GM23338 (cell line): Measurements from ENCODE around the gene JAKMIP1. TPM values are rescaled to one million over a fixed set of nuclear protein-coding genes. Genes with fewer than 3 reads are reported as not detected.
A peak's percentile ranks its signal among the peaks of the same experiment; 100 is the strongest.

ENCODE experiments used
- ATAC-seq: fragments of 200-7000 bp; cut with Tn5 transposase; 3 replicates; pipeline ENCODE4 v1.9.1; 2020
- DNase-seq: peaks from one replicate; pipeline ENCODE4 v3.0.0-alpha.2; 2015; ENCODE audit warnings: low spot score
- H2AFZ ChIP-seq: fragments of 200-600 bp; sonication (generic); 2 replicates; pipeline ENCODE4 v1.8.0; 2016; ENCODE audit warnings: antibody characterized with exemption, mild to moderate bottlenecking, moderate library complexity
- H3F3A ChIP-seq: fragments of 200-600 bp; sonication (generic); replicated peaks from 2 replicates; pipeline ENCODE4 v1.8.0; 2017; ENCODE audit warnings: antibody characterized with exemption, mixed run types, low read depth
- H3K27ac ChIP-seq: fragments of 200-600 bp; sonication (generic); 2 replicates; pipeline ENCODE4 v1.6.1; 2016; ENCODE audit warnings: low read depth
- H3K27me3 ChIP-seq: fragments of 200-600 bp; sonication (generic); 2 replicates; pipeline ENCODE4 v1.8.0; 2016; ENCODE audit warnings: mild to moderate bottlenecking, mixed run types, moderate library complexity; ENCODE audit not compliant: insufficient read depth
- H3K36me3 ChIP-seq: fragments of 200-600 bp; sonication (generic); 2 replicates; pipeline ENCODE4 v1.8.0; 2016; ENCODE audit warnings: mild to moderate bottlenecking; ENCODE audit not compliant: insufficient read depth
- H3K4me1 ChIP-seq: fragments of 200-600 bp; sonication (generic); 2 replicates; pipeline ENCODE4 v1.8.0; 2016; ENCODE audit warnings: mild to moderate bottlenecking, moderate library complexity; ENCODE audit not compliant: insufficient read depth
- H3K4me2 ChIP-seq: fragments of 200-600 bp; sonication (generic); 2 replicates; pipeline ENCODE4 v1.7.1; 2017; ENCODE audit warnings: mixed run types
- H3K4me3 ChIP-seq: fragments of 200-600 bp; sonication (generic); 2 replicates; pipeline ENCODE4 v1.6.1; 2016; ENCODE audit warnings: mixed run types
- H3K79me2 ChIP-seq: fragments of 200-600 bp; sonication (generic); replicated peaks from 2 replicates; pipeline ENCODE4 v1.8.0; 2017; ENCODE audit warnings: mild to moderate bottlenecking; ENCODE audit not compliant: insufficient read depth
- H3K9me2 ChIP-seq: fragments of 200-600 bp; sonication (generic); 2 replicates; pipeline ENCODE4 v1.8.0; 2017; ENCODE audit not compliant: insufficient read depth
- H4K20me1 ChIP-seq: fragments of 200-600 bp; sonication (generic); replicated peaks from 2 replicates; pipeline ENCODE4 v1.8.0; 2017; ENCODE audit warnings: mild to moderate bottlenecking; ENCODE audit not compliant: insufficient read depth
- H3K27ac Mint-ChIP-seq: 2 replicates; pipeline ENCODE4 v1.8.0; 2020; ENCODE audit warnings: inconsistent platforms, mild to moderate bottlenecking, moderate library complexity, mixed read lengths
- H3K27me3 Mint-ChIP-seq: 3 replicates; pipeline ENCODE4 v1.8.0; 2022; ENCODE audit warnings: low read depth, mild to moderate bottlenecking, moderate library complexity, mixed read lengths, inconsistent platforms; ENCODE audit not compliant: insufficient read depth, poor library complexity
- H3K36me3 Mint-ChIP-seq: 3 replicates; pipeline ENCODE4 v1.8.0; 2021; ENCODE audit warnings: low read depth, mild to moderate bottlenecking, inconsistent platforms, moderate library complexity, mixed read lengths
- H3K4me1 Mint-ChIP-seq: 3 replicates; pipeline ENCODE4 v1.8.0; 2020; ENCODE audit warnings: mild to moderate bottlenecking, inconsistent platforms, mixed read lengths
- H3K4me3 Mint-ChIP-seq: 3 replicates; pipeline ENCODE4 v1.8.0; 2021; ENCODE audit warnings: moderate library complexity, mild to moderate bottlenecking, inconsistent platforms, mixed read lengths
- H3K9me3 Mint-ChIP-seq: 3 replicates; pipeline ENCODE4 v1.8.0; 2020; ENCODE audit warnings: moderate library complexity, mild to moderate bottlenecking, inconsistent platforms, mixed read lengths
- CREB1 ChIP-seq: fragments of 250-450 bp; sonication (Bioruptor Pico); IDR thresholded peaks from 2 replicates; pipeline ENCODE4 v1.5.0; 2020; ENCODE audit warnings: low read depth, mild to moderate bottlenecking, moderate library complexity
- CTCF ChIP-seq, 2 experiments: fragments of 200-600 bp in 1 of 2; sonication (generic) in 1 of 2; conservative IDR thresholded peaks; 2 replicates each; pipeline versions ENCODE4 v1.5.1 to v1.6.1; 2016 to 2017; ENCODE audit warnings: antibody characterized with exemption in 2 of 2, low read depth in 2 of 2, mild to moderate bottlenecking in 2 of 2, moderate library complexity in 1 of 2
- EZH2 ChIP-seq: fragments of 200-600 bp; sonication (generic); IDR thresholded peaks from one replicate; pipeline ENCODE4 v1.8.0; 2017; ENCODE audit warnings: antibody characterized with exemption, mild to moderate bottlenecking, low read depth; ENCODE audit not compliant: unreplicated experiment
- EZH2phosphoT487 ChIP-seq: fragments of 200-600 bp; sonication (generic); IDR thresholded peaks from one replicate; pipeline ENCODE4 v1.8.1; 2018; ENCODE audit warnings: antibody characterized with exemption; ENCODE audit not compliant: unreplicated experiment
- JUNB ChIP-seq: IDR thresholded peaks from one replicate; pipeline ENCODE4 v1.6.1; 2016; ENCODE audit warnings: antibody characterized with exemption; ENCODE audit not compliant: unreplicated experiment
- NANOG ChIP-seq: IDR thresholded peaks from 2 replicates; pipeline ENCODE4 v1.6.1; 2016; ENCODE audit warnings: antibody characterized with exemption, borderline replicate concordance
- POLR2AphosphoS5 ChIP-seq: IDR thresholded peaks from 2 replicates; pipeline ENCODE4 v1.6.1; 2016; ENCODE audit warnings: antibody characterized with exemption, low read depth
- STAT1 ChIP-seq: IDR thresholded peaks from one replicate; pipeline ENCODE4 v1.6.1; 2016; ENCODE audit warnings: antibody characterized with exemption; ENCODE audit not compliant: unreplicated experiment
- ZNF114 ChIP-seq: fragments of 250-450 bp; sonication (Bioruptor Pico); IDR thresholded peaks from 2 replicates; pipeline ENCODE4 v1.5.0; 2020; ENCODE audit warnings: mild to moderate bottlenecking, moderate library complexity
- ZNF331 ChIP-seq: fragments of 250-450 bp; sonication (Bioruptor Pico); IDR thresholded peaks from 2 replicates; pipeline ENCODE4 v1.5.0; 2020; ENCODE audit warnings: low read depth, mild to moderate bottlenecking, moderate library complexity
- ZNF462 ChIP-seq: fragments of 250-450 bp; sonication (Bioruptor Pico); IDR thresholded peaks from 2 replicates; pipeline ENCODE4 v1.5.0; 2020; ENCODE audit warnings: mild to moderate bottlenecking, moderate library complexity
- polyA plus RNA-seq: library from polyadenylated mRNA; unstranded; fragments of >200 nt; fragmentation: Nextera tagmentation; extraction: Ambion mirVana; gene quantifications from 2 replicates; pipeline ENCODE4 v1.2.1, GENCODE V29; 2016
- total RNA-seq: library from RNA; depleted of rRNA; stranded (reverse); fragments of >200 nt; shearing (Covaris generic); gene quantifications from 2 replicates; pipeline ENCODE4 v1.2.3, GENCODE V29; 2014

Gene JAKMIP1
- total and polyA plus RNA-seq, 2 experiments from 2014 or later: 4.6 to 5.1 TPM

GRCh38 chr4:6008092-6008551, 192.2 kb downstream of the JAKMIP1 start:
- Mint-ChIP-seq H3K9me3 (no peaks in the 10 kb centered on the region; the same call in 2 of the 3 replicates), H3K4me3 (peak overlapping the region; percentile 46; the same call in 1 of the 3 replicates), H3K4me1 (peaks cover 25% of the 10 kb centered on the region), H3K27ac (no peak overlapping the region), H3K27me3 (peaks cover 18% of the 10 kb centered on the region), H3K36me3 (no peaks in the 10 kb centered on the region)
- no peak overlapping the region for H3K4me2 ChIP-seq
- H3K4me1 ChIP-seq: peaks cover 7% of the 10 kb centered on the region; the same call in 1 of the 2 replicates
- H3K4me3 ChIP-seq: peak overlapping the region; percentile 30; the same call in 1 of the 2 replicates
- no peak for TF ChIP-seq ZNF331 (CRISPR knock-in tag)
- peak; percentile 25 to 64; a peak in 3 of 4 replicates for TF ChIP-seq CTCF (conservative IDR thresholded peaks at IDR 0.05; ENCODE audit: low read depth in 2 of 2)
- TF ChIP-seq CREB1 (CRISPR knock-in tag): peak; percentile 30; the same call in 1 of the 2 replicates
- H3K9me2 ChIP-seq: no peaks in the 10 kb centered on the region
- DNase-seq (peak; percentile 80), ATAC-seq (peak; percentile 93)
- no peak overlapping the region for H2AFZ ChIP-seq
- no peaks in the 10 kb centered on the region for H3K27me3 ChIP-seq
- H3K79me2 ChIP-seq: no peaks in the 10 kb centered on the region
- H3F3A ChIP-seq: no peaks in the 10 kb centered on the region
- no peaks in the 10 kb centered on the region for H3K36me3 ChIP-seq
- no peak overlapping the region for H3K27ac ChIP-seq
- H4K20me1 ChIP-seq: no peaks in the 10 kb centered on the region

GRCh38 chr4:6005175-6005574, 195.2 kb downstream of the JAKMIP1 start:
- no peaks in the 10 kb centered on the region; the same call in 2 of the 3 replicates for H3K9me3 Mint-ChIP-seq
- no peaks in the 10 kb centered on the region for H3K27me3 ChIP-seq
- H3K27ac Mint-ChIP-seq: no peak overlapping the region
- no peak for TF ChIP-seq NANOG
- no peak for TF ChIP-seq POLR2AphosphoS5
- no peak for TF ChIP-seq EZH2
- no peak for TF ChIP-seq CTCF (conservative IDR thresholded peaks at IDR 0.05; ENCODE audit: low read depth in 2 of 2)
- no peak for TF ChIP-seq JUNB
- no peak for TF ChIP-seq ZNF114 (CRISPR knock-in tag)
- no peak for TF ChIP-seq ZNF331 (CRISPR knock-in tag)
- no peak for TF ChIP-seq STAT1
- TF ChIP-seq ZNF462 (CRISPR knock-in tag): no peak
- no peak for TF ChIP-seq EZH2phosphoT487
- TF ChIP-seq CREB1 (CRISPR knock-in tag): no peak

More at GRCh38 chr4:6005175-6005574, 195.2 kb downstream of the JAKMIP1 start:
- DNase-seq (no peak), ATAC-seq (no peak)
- no peaks in the 10 kb centered on the region for H3K36me3 Mint-ChIP-seq
- no peak overlapping the region for H3K27ac ChIP-seq
- no peaks in the 10 kb centered on the region for H3K9me2 ChIP-seq
- H3K4me2 ChIP-seq: no peak overlapping the region
- peaks cover 7% of the 10 kb centered on the region; the same call in 1 of the 2 replicates for H3K4me1 ChIP-seq
- no peak overlapping the region for H3K4me3 Mint-ChIP-seq
- no peak overlapping the region for H3K4me3 ChIP-seq
- no peak overlapping the region for H2AFZ ChIP-seq
- peaks cover 25% of the 10 kb centered on the region for H3K4me1 Mint-ChIP-seq
- no peaks in the 10 kb centered on the region for H4K20me1 ChIP-seq
- no peaks in the 10 kb centered on the region for H3K79me2 ChIP-seq
- peaks cover 21% of the 10 kb centered on the region for H3K27me3 Mint-ChIP-seq
- H3F3A ChIP-seq: no peaks in the 10 kb centered on the region
- H3K36me3 ChIP-seq: no peaks in the 10 kb centered on the region
